ENCODE measurements around the gene ADARB1. TPM values are rescaled to one million over a fixed set of nuclear protein-coding genes. Genes with fewer than 3 reads are reported as not detected.

Gene ADARB1
- total RNA-seq, 1 donor from 2014 or later = 5.1 TPM

Other genes starting within 250 kb of the ADARB1 start
- gene PTTG1IP, start 200.9 kb upstream of the ADARB1 start, total RNA-seq (ENCODE audit: low replicate concordance) = 162 and 192 TPM in 2 replicates
- gene ITGB2, start 153.7 kb upstream of the ADARB1 start, total RNA-seq (ENCODE audit: low replicate concordance) = 0.09 TPM in 1 of 2 replicates, not detected in the other
- gene SLX9, start 134.6 kb upstream of the ADARB1 start, total RNA-seq (ENCODE audit: low replicate concordance) = 4.7 and 17.1 TPM in 2 replicates
- gene POFUT2, start 213.3 kb downstream of the ADARB1 start, total RNA-seq (ENCODE audit: low replicate concordance) = 28.5 and 42.7 TPM in 2 replicates